GM19035 (cell line): ENCODE measurements around the gene THTPA.

Experiments used
- ATAC-seq: cut with Tn5 transposase; IDR thresholded peaks from one replicate; pipeline ENCODE4 v1.9.1; 2021; ENCODE audit not compliant: unreplicated experiment

Gene THTPA

DNA sequence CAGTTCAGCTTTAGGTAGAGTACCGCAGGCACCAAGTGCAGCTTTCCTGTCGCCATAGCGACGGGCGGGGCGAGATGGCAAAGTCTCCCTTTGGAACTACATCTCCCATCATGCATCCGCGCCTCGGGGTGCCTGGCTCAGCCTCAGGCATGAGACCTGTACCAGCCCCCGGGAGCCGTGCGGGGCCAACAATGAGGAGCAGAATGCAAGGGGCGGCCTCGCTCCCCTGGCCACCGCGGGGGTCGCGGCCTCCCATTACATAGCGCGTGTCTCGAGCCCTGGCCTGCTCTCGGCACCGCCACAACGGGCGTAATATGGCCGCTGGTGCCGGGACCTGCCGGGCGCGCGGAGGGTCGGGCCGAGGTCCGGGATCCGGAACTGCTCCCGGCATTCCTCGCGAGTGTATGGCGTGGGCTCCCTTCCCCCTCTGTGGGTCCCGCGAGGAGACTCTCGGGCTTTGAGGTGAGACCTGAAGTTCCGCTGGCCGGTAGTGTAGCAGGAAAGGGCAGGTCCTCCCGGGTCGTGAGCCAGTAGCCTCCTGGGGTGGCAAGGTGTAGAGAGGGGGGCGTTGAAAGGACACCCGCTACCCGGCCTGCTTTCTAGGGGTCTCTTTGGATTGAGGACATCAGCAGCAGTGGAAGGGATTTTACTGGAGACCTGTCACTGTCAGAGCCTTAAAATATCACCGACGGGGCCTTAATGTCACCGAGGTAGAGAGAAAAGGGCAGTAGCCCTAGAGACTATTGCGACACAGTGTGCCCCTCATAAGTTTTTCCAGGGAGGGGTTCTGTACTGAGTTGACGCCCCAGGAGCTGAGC lies at the start of gene THTPA:
Gene THTPA, plus strand, starts transcription at position 390 of the 818 bp plus-strand sequence. CDS start 487 bp downstream, outside the sequence.
- peak; percentile 83 for ATAC-seq

DNA sequence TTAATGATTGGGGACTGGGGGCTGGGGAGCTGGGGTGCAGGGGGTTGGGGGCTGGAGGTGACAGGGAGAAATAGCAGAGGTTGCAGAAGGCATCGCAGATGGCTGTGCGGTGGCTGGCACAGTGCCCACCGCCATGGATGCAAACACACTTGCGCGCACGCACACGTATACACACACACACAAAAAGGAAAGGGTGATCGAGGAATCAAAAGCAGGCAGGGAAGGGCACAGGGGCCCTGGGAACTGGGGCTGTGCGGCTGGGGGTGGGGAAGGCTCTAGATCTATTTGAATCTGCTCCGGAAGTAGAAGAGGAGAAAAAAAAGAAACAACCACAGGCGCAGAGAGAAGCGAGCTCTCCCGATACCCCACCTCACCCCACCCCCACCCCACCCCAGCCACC lies 43.9 kb upstream of the THTPA start:
- no peak for ATAC-seq

DNA sequence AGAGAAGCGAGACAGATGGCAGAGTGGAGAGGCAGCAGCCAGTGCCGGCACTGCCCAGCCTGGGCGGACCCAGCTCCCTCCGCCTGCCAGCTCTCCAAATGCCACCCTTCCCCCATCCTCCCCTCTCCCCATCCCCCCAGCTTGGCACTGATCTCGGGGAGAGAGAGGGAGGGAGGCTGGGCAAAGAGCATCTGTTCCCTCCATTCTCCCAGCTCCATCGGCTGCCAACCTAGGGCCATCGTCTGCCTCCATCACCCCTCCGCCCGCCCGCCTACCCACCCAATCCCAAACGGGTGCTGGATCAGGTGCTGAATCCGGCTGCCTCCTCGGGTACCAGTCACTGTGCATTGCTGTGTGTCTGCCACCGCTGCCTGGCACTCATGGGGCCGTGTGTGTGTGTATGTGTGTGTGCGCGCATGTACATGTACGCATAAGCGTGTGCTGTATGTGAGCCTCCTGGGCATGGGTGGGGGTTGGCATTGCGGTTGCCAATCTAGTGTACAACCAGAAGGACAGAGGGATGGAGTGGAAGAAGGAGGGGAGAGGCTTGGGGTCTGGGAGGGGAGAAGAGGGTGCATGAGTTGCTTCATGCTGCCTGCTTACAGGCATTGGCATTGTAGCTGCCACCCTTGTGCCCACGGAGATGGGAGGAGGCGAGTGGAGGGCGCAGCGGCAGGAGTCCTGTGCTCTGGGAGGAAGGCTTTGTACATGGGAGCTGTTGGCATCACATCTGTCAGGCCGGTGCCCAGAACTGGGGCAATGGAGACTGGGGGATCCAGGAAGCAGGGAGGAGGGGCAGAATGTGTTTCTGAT lies 42.9 kb upstream of the THTPA start:
- ATAC-seq: no peak

GRCh38 chr14:23513818-23514643 lies 42.0 kb upstream of the THTPA start:
- no peak for ATAC-seq

DNA sequence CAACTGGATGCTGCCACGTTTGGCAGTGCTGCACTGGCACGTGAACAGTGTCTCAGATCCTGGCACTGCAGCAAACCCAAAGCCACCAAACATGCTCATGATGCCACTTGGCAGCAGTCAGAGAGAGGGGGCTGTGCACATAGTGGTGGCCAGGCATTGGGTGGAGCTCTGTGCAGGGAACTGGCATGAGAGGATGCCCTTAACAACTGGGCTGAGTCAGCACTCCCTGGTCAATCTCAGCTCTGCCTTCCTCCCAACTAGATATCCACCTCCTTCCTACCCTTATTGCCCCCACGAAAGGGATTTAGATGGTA lies 41.5 kb upstream of the THTPA start:
- ATAC-seq: no peak

DNA sequence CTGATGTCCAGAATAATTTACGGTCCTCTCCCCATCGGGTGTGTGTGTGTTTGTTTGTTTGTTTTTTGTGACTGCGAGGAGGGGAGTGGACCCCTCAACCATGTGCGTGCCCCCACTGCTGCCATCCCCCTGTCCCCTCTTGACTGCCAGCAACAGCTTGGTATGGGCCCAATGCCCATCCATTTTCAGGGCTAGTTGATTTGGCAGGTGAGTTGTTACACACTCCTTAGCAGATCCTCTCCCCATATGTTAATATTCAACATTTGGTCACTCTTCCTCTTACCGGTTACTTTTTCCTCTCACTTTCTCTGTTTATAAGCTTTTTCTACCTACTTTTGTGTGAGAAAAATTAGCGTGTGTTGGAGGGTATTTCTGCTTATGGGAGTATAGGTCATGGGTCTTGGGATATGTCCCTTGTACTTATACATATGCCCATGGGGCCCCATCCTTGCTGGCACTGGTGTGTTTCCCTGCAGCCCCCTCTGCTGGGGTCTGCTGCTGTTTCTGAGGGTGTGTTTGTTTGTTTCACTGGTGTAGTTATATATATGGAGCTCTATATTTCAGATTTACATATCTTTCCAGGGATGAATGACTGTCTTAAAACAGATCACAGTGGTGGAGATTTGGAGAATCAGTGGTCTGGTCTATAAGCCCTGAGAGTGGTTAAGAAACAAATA lies 38.3 kb upstream of the THTPA start:
- no peak for ATAC-seq

DNA sequence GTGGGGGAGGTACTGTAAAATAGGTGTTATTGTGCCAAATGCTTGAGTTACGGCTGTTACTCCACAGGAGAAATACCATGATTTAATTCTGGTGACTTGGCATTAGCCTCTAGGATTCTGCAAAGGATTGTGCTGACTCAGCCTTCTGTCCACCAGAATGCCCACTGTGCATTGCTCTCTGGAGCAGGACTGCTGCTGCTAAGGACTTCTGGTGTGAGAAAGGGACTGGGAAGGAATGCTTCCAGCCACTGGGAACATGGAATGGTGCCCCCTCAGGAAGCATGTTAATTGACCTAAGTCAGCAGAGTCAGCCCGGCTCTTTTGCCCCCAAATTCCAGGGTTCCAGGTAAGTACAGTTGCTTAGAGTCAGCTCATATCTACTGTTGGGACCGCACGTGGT lies 37.4 kb upstream of the THTPA start:
- no peak for ATAC-seq

- no peak for ATAC-seq
Observed at GRCh38 chr14:23520899-23521533, 35.1 kb upstream of the THTPA start.

DNA sequence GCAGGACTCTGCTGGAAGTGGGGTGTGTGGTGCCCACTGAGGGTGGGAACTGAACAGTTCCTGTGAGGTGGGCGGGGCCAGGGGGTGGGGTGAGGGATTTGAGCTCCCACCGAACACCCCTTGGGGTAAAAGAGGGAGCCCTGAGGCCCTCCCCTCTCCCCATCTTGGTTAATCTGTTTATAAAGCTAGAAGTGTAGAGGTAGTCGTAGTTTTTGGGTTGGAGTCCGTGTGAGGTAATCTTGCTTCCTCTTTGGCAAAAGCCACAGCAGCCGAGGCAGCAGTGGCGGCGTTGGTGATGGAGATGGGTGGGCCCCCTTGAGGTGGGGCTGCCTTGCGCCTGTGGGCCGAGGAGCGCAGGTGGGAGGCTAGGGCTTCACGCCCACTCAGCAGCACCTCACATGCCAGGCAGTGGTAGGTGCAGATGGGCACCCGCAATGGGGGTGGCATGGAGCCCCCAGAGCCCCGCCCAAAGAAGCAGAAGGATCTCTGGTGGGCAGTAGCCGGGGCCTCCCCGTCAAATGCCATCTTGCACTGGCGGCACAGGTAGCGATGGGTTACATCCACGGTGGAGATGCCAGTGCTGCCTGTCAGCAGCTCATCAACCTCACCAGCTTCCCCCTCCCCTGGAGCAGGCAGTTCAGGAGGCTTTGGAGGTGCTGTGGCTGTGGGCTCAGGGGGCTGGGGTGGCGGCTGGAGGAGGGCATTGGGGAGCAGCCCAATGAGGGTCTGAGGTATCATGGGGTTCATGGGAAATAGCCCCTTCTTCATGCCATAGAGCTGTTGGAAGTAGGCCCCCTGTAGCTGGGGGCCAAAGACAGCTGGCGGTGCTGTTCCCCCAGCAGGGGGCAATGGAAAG lies 34.1 kb upstream of the THTPA start:
- no peak for ATAC-seq

- no peak for ATAC-seq
Observed at GRCh38 chr14:23522643-23523198, 33.4 kb upstream of the THTPA start.

- no peak for ATAC-seq
Observed at GRCh38 chr14:23523229-23524016, 32.6 kb upstream of the THTPA start.

DNA sequence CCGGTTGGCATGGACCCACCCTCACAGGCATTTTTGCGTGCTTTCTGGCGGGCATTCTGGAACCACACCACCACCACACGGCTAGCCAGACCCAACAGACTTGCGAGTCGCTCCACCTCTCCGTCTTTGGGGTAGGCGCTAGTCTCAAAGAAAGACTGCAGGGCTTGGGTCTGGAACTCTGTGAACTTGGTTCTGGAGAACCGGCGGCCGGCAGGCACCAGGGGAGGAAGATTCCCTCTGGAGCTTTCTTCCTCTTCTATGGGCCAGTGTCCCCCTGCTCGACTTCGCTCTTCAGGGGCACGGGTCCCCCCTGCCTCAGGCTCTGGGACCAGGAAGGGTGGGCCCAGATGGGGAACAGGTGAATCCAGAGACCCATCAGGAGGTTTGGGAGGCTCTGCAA lies 31.1 kb upstream of the THTPA start:
- no peak for ATAC-seq

GRCh38 chr14:23525611-23526010 lies 30.5 kb upstream of the THTPA start:
- no peak for ATAC-seq

- ATAC-seq: no peak
Observed at GRCh38 chr14:23528555-23528954, 27.5 kb upstream of the THTPA start.

DNA sequence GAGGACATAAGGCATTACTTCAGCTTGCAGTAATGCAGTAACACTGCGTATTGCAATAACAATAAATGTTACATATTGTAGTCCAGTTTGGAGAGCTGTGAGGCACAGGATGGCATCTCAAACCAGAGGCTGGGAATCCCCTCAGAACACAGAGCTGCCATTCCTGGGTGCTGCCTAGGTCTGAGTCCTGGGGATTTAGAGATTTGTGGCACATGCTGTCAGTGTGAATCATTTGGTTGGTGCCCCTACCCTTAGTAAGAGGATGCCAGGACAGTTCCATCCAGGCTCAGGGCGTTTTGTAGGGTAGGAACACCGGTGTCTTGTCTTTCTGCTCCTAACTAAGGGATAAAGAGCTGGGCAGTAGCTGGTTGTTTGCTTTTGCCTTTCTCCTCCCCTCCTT lies 27.1 kb upstream of the THTPA start:
- ATAC-seq: no peak

DNA sequence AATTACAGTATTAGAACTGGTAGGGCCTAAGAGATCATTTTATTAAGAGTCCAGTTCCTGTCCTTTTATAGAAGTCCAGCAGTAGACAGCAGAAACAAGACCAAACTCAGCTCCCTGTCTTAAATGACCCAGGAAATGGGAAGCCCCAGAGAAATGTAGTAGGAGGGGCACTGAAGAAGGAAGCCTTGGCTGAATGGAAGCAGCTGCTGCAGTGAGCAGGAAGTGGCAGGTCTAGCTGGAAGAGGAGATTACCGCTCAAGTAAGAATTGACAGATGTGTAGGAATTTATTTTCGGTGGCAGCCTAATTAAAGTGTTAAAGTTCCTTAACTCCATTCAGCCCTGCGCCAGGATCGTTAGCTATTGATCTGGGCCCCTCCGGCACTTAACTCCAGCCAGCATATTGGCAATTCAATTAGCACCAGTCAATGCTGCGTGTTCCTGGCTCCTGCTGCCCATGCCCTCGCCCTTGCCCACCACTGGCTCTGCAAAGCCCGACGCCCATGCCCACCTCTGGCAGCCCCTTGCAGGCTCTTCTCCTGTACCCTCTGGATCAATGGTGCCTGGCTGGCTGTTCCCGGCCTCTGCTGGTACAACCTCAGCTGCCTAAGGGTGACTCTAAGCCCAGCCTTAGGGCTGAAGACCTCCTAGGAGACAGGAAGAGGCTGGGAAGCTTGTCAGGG lies 25.6 kb upstream of the THTPA start:
- ATAC-seq: no peak

- no peak for ATAC-seq
Observed at GRCh38 chr14:23531391-23531790, 24.7 kb upstream of the THTPA start.

DNA sequence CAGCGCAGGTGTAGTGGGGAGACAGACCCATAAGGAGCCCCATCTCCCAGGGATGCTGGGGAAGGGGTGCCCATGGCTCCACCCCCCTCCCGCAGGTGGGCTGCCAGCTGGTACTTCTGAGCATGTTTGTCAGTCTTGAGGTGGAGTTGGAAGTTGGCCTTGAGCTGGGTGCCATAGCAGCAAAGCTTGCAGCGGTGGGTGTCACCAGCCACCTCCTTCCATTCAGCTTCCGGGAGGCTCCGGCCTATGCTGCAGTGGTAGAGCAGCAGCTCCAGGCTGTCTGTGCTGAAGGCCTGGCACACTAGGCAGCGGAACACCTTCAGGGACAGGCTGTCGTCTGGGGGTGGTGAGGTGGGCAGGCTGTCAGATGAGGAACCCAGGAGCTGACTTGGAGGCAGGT lies 23.4 kb upstream of the THTPA start:
- no peak for ATAC-seq
